Gastrocnemius medialis (tissue), 4 donors: ENCODE results near the gene TEAD4.

Experiments used
- CTCF ChIP-seq, 5 experiments: fragments of 450-650 bp in 3 of 5; fragments of 200-600 bp in 2 of 5; sonication (generic) in 2 of 5; IDR thresholded peaks in 4 of 5; conservative IDR thresholded peaks in 1 of 5; 1 replicate in 4 of 5; 2 replicates in 1 of 5; pipeline ENCODE4 v1.5.1; 2016 to 2019; ENCODE audit warnings: antibody characterized with exemption in 5 of 5, mild to moderate bottlenecking in 3 of 5, moderate library complexity in 3 of 5
- POLR2A ChIP-seq, 2 donors: fragments of 450-650 bp; IDR thresholded peaks; one replicate each; pipeline ENCODE4 v1.6.1; 2017; ENCODE audit warnings: antibody characterized with exemption in 2 of 2, mild to moderate bottlenecking in 2 of 2, moderate library complexity in 2 of 2

GRCh38 chr12:3010214-3010930, 51.2 kb downstream of the TEAD4 start:
- TF ChIP-seq POLR2A (IDR thresholded peaks at IDR 0.05) (no peak), CTCF (IDR thresholded peaks at IDR 0.05 in 4 of 5, conservative IDR thresholded peaks at IDR 0.05 in 1 of 5) (no peak)
